Thyroid gland (tissue), 4 donors: ENCODE data around the gene SLC12A4.

Source experiments
- POLR2A ChIP-seq, 2 donors: fragments of 450-650 bp; IDR thresholded peaks; one replicate each; pipeline ENCODE4 v1.6.1; 2017; ENCODE audit warnings: antibody characterized with exemption in 2 of 2, mild to moderate bottlenecking in 2 of 2, moderate library complexity in 1 of 2
- TF ChIP-seq, protein P1 (sequence below), 6 experiments: fragments of 200-600 bp in 3 of 6; fragments of 450-650 bp in 3 of 6; sonication (generic) in 3 of 6; IDR thresholded peaks; one replicate each; pipeline ENCODE4 v1.5.1; 2016 to 2019; ENCODE audit warnings: antibody characterized with exemption in 6 of 6, mild to moderate bottlenecking in 2 of 6, inconsistent platforms in 1 of 6, moderate library complexity in 1 of 6

DNA sequence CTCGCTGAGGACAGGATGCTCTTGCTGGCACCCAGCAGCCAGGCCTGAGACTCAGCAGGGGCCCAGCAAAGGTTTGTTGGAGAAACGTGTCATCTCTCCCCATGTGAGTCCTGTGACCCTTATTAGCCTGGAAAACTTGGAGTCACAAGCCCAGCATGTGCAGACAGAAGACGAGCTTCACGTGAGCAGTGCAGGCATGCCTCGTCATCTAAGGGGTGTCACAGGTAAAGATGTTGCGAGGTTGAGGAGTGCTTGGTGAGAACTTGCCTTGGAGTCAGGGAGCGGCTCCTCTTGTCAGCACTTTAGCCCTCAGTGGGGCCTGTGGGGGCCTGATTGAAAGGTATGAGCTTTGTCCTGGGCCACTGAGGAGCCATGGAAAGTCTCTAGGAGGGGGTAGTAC lies 34.6 kb downstream of the SLC12A4 start:
- TF ChIP-seq, protein P1, sequence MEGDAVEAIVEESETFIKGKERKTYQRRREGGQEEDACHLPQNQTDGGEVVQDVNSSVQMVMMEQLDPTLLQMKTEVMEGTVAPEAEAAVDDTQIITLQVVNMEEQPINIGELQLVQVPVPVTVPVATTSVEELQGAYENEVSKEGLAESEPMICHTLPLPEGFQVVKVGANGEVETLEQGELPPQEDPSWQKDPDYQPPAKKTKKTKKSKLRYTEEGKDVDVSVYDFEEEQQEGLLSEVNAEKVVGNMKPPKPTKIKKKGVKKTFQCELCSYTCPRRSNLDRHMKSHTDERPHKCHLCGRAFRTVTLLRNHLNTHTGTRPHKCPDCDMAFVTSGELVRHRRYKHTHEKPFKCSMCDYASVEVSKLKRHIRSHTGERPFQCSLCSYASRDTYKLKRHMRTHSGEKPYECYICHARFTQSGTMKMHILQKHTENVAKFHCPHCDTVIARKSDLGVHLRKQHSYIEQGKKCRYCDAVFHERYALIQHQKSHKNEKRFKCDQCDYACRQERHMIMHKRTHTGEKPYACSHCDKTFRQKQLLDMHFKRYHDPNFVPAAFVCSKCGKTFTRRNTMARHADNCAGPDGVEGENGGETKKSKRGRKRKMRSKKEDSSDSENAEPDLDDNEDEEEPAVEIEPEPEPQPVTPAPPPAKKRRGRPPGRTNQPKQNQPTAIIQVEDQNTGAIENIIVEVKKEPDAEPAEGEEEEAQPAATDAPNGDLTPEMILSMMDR (IDR thresholded peaks at IDR 0.05), result no peak
- no peak for TF ChIP-seq POLR2A (IDR thresholded peaks at IDR 0.05)
